UCSD-AML1 (cell line): ENCODE measurements around the gene GPR152.

ENCODE experiments used
- DNase-seq: peaks from one replicate; lab custom pipeline; 2025; ENCODE audit not compliant: unreplicated experiment; lab: John Stamatoyannopoulos, UW

GPR152 gene, protein sequence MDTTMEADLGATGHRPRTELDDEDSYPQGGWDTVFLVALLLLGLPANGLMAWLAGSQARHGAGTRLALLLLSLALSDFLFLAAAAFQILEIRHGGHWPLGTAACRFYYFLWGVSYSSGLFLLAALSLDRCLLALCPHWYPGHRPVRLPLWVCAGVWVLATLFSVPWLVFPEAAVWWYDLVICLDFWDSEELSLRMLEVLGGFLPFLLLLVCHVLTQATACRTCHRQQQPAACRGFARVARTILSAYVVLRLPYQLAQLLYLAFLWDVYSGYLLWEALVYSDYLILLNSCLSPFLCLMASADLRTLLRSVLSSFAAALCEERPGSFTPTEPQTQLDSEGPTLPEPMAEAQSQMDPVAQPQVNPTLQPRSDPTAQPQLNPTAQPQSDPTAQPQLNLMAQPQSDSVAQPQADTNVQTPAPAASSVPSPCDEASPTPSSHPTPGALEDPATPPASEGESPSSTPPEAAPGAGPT

DNA sequence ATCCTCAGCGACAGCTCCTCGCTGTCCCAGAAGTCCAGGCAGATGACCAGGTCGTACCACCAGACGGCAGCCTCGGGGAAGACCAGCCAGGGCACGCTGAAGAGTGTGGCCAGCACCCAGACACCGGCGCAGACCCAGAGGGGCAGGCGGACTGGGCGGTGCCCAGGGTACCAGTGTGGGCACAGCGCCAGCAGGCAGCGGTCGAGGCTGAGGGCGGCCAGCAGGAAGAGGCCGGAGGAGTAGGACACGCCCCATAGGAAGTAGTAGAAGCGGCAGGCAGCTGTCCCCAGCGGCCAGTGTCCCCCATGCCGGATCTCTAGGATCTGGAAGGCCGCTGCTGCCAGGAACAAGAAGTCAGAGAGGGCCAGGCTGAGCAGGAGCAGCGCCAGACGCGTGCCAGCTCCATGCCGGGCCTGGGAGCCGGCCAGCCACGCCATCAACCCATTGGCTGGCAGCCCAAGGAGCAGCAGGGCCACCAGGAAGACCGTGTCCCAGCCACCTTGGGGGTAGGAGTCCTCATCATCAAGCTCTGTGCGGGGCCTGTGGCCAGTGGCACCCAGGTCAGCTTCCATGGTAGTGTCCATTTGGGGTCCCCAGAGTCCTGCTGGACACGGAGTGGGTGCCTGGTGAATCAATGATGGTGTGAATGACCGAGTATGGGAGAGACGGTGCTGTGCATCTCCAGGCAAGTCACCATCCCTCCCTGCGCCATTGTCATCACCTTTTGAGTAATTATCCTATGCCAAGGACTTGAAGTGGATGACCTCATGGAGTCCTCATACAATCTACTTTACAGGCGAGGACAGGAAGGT is at the start of gene GPR152:
Gene GPR152 (minus strand): TSS at position 589 of the 812 bp plus-strand sequence. CDS start 5 bp downstream, at position 584.
- no peak for DNase-seq

DNA sequence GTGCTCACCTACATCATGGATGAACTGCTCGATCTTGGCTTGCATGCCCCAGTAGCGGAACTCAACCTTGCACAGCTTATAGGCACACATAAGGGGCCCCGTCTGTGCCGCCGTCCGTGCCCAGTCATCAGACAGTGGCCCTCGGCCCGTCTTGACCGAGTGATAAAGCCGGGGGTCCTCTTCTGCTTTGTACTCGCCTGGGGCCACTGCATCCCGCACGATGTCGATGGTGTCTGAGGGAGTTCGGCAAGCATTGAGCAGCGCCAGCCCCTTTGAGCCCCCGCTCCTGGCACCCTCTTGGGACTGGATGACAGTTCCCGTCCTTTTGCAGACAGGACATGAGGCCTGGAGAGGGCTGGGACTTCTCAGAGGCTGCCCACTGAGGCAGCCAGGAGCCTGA is 49.3 kb upstream of the GPR152 start:
- DNase-seq: no peak

DNA sequence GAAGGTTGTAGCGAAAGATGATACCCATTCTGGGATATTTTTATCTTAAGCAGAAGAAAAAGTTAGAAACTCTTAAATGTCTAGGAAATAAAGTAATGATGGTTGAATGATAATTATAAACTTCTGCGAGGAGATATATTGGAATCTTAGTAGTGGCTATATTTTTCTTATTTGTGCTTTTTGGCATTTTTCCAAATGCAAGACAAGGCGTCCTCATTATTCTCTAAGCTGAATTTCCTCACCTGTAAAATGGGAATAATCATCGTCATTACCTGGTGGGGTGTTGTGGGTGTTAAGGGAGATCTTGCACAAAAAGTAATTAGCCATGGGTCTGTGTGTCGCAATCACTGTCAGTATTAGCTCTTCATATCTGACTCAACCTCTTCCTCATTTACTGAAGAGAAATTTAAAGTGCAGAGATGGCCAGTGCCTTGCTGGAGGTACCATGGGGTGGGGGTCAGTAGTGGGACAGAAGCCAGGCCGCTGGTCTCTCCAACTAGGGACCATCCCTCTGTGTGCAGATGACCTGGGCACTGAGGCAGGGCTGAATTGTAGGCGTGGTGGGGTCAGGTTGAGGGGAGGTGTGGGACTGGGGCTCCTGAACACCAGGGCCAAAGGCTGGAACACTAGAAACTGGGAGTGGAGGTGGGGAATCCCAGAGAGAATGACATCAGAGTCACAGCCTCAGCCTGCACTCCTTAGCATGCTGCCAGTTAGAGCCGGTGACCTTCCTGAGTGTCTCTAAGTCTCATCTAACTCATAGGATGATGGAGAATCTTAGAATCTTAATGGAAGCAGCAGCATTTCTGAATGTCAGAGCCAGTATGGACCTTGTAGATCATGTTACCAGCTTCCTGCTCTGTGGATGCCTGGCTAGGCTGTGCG is 48.5 kb upstream of the GPR152 start:
- no peak for DNase-seq

DNA sequence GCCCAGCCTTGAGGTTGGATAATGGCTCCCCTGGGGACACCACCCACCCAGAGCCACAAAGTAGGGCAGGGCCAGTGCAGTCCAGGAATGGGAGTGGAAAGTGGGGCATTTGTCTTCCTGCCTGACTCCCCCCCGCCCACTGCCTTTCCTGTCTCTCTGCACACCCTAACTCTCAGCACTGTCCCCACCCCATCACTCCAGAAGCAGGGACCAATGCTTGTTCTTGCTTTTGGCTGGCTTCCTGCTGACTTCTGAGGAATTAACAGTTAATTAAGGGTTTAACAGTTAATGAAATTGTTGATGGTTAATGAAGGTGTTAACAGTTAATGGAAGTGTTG is 47.9 kb upstream of the GPR152 start:
- DNase-seq: no peak

DNA sequence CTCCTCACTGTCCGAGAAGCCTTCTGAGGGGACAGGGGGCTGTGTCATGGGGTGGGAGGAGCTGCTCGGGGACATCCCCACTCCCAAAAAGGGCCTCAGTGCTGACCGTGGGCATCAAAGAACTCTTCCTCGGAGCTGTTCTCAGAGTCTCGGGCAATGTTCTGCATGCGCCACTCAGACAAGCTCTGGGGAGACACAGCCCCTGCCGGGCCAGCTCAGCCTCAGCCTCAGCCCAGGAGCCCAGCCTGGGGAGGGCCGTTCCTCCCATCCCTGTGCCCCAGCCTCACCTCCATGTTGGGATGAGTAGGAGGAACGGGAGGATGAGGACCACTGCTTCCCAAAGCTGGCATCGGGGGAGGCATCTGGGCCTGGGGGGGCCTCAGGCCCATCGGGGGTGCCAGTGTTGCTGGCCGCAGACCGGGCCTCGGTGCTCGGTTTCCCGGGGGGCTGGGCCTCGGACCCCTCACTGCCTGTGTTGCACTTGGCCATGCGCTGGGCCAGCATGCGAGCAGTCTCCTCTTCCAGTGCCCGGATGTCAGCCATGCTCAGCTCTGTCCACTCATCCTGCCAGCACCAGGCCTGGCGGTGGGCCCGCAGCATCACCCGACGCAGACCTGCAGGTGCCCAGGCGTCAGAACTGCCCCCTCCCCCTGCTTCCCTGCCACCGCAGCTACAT is 47.4 kb upstream of the GPR152 start:
- DNase-seq: no peak

DNA sequence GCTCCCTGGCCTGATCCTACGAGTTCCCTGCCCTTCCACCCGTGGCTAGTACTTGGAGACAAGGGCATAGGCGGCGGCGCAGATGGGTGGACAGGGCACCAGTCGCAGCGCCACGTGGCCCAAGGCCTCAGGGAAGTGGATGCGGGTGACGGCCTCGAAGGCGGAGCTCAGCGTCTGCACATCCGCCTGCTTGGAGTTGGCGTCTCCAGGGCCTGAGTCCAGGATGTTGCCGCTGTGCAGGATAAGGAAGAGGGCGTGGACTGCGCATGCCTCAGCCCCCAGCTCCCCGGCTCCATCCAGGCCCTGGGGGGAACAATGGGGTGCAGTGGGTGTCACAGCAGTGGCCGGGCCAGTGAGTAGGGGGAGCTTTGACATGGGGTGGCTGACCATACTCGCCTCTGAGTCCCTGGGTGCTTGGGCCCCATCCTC is 46.0 kb upstream of the GPR152 start:
- no peak for DNase-seq

DNA sequence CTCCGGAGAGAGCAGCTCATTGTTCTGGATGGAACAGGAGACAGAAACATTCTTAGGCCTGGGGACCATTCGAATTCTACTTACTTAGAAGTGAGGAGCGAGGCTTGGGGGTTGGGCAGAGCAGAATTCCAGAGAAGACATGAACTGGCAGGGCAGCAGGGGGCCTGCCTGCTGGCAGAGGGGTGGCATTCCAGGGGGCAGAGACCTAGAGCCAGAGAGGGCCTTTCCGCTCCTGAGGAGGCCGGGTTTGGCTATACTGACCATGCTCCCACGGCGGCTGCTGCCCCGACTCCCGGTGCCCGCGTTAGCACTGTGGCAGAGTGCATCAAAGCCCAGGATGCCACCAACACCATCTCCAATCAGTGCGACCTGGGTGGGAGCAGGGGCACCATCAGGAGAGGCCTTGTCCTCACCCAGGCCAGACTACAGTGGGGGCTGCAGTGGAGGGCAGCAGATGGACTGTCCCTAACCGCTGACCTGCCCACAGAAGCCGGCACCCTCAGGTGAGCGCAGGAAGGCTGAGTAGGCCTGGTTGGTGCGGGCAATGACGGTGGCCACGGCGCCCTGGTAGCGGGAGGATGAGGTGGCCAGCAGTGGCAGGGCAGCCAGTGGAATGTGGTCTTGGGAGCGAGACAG is 45.2 kb upstream of the GPR152 start:
- DNase-seq: no peak

DNA sequence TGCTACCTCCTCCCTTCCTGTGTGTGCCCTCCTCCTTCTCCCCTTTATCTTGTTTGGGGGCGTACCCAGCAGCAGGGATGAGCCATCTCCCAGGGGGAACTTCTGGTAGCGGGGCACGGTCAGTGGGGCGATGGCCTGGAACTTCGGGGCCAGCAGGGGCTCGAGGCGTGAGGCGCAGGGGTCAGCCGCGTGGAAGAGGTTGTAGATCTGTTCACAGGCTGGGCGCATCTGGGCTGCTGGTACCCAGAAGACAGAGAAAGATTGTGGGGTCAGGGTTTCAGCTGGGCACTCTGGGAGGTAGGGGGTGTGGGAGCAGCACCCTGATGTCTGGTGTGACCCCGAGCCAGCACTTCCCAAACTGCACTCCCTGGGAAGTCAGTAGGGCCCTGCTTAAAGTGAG is 43.6 kb upstream of the GPR152 start:
- no peak for DNase-seq

DNA sequence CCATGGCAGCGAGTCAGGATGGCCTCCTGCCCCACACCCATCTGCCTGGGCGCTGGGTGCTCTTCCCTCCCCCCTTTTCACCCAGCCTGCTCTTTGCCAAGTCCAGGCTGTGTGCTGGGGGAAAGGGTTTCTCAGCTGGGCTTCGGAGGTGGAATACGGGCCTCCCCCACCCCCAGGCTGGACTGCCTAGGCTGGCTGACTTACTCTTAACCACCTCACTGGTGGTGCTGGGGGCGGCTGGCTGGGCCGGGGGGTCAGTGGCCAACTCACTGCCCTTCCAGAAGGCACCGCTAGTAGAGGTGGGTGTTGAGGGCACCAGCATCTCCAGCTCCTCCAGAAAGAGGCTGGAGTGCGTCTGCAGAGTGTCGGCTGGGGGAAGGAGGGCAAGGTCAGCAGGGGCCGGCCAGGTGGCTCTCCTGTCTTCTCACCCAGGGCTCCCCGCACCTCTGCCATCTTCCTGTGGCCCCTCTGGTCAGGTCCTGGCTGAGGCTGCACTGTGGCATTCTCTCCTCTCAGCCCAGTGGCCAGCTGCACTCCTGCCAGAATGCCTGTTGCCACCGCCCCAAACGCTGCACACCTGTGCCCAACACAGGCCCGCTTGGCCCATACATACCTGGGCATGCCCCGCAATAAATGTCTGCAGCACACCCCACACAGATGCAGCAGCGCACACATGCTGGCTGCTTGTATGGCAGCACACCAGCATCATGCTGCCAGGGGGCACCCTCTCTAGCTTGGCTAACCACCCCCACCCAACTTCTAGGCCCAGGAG is 42.9 kb upstream of the GPR152 start:
- DNase-seq: no peak

DNA sequence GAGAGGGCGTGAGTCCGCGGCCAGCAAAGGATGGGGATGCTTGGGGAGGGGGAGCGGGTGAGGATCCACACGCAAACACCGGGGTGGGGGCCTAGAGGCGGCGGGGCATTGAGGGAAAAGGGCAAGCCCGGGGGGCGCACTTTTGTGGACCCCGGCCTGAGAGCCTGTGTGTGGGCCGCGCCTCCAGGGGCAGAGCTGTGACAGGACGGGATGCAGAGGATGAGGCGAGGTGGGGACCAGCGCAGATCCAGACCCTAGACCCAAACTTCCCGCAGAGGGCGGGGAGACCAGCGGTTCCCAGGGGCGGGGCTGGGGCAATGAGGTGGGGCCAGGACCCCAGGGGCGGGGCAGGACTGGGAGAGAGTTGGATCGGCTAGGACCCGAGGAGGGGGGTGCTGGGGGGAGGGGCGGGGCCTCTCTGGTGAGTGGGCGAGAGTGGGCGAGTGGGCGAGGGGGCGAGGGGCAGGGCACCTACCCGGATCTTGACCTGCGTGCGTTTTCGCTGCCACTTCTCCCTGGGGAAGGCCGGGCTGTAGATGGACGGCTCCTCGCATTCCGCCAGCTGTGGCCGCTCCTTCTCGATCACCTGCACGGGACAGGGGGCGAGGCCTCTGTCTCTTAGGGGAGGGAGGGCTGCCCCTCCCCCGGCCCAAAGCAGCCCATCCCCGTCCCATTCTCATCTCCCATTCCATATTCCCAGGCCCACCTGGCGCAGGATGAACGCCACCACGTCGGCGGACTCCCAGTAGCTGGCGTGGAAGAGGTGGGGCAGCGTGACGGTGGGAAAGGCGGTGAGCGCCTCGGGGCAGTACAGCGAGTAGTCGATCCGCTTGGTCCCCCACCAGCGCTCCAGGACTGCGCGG is 42.1 kb upstream of the GPR152 start:
- DNase-seq: no peak

DNA sequence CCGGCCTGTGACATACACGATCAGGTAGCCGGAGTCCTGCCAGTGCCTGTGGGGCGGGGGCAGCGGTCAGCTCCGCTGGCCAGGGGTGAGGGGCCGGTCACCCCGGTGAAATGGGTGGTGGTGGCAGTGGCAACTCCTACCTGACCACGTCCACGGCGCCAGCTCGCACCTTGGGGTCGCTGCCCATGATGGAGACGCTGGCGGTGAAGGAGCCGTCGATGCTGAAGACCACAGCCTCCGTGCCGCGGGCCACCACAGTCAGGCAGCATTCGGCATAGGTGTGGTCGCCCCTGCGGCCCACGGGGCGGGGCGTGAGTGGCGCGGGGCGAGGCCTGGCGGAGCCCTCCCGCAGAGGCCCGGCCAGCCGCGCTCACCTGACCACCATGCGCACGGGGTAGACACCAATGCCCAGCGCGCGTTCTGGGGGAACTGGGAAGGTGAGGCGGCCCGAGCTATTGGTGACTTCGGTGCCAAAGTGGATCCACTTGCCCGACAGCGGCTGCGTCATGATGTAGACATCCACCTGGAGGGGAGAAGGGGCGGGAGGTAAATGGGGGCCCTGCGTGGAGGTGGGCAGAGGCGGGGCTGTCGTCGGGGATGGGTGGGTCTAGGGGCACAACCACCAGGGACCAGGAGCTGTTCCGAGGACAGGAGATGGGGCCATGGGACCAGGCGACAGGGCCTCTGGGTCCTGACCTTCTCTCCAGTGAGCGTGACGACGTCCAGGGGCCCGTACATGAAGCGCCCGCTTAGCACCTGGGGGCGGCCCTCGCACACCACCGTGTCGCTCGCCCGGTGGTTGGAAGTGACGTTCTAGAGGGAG is 41.2 kb upstream of the GPR152 start:
- no peak for DNase-seq

DNA sequence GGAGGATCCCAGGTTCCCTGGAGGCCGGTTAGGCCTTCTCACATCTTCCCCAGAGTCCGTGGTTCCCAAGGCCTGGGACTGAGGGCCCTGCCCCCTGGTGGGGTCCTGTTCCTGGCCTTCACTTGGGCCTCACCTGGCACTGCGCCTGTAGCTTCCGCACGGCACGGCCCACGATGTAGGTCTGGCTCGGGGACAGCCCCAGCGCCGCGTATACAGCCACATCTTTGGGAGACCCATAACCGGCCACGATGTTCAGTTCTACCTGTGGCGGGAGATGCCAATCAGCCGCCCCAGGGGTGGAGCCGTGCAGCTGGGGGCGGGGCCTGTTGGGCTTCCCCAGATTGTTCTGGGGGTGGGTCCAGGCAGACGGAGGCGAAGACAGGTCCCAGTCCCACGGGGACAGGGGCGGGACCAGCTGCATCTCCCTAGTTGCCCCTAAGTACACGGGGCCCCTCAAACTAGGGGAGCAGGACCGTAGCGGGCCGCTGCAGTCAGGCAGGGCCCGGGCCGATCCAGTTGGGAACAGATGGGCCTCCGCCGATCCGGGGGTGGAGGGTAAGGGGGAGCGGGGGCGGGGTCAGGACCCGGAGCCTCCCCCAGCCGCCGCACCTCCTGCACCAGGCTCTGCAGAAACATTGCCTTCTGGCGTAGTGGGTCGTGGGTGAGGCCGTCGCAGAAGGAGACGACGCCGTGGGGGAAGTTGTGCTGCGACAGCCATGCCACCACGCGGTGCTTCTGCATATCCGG is 40.4 kb upstream of the GPR152 start:
- no peak for DNase-seq

DNA sequence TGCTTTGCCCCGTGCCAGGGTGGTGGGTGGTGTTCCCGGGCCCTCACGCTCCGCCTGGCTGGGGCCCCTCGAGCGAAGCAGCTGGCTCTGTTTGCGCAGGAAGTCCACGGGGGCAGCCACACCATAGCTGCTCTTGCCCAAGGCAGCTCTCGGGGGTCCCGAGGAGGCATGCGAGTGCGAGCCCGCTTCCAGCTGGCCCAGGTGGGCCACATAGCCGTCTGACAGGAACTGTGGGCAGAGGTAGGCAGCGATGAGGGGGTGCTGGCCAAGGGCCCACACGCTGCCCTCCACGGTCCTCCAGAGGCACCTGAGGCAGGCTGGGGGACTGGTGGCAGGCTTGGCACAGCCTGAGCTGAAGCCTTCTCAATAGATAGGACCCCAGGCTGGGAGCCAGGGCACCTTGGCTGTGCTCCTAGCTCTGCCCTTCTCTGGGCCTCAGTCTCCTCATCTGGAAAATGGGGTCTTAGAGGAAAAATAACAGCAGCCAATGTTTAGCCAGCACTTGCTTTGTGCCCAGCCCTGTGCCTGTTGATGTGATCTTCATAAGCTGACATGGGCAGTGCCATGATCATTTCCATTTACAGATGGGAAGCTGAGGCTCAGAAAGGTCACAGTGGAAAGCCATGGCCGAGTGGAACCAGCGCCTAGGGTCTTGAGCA is 39.7 kb upstream of the GPR152 start:
- no peak for DNase-seq

DNA sequence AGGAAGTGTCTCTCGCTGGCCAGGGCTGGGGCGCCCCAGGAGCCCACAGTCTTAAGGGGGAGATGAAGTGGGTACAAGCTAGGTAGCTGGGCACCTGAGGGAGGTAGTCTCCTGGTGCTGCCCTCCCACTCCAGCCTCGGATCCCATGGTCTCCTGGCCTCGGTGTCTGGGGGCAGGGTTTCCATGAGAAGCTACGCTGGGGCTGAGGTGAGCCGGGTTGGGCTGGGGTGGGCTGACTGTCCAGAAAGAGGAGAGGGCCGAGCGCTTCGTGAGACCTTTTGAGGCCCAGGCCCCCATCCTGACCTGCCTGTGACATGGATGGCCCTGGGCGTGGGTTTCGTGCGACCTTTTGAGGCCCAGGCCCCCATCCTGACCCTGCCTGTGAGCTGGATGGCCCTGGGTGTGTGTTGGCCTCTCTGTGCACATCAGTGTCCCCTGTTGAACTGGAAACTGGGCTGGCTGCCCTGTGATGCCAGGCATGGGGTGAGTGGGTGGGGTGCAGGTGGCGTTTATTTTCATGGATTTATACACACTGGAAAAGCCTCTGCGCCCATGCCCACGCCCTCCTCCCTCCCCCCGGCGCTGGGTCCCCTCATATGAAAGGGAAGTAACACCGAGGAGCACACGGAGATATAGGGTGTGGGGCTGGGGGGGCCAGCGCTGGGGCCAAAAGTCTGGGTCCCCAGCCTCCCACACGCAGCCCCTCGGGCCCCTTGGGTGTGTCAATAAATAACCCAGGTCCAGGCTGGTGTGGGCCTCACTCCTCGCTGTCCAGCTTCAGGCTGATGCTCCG is 38.9 kb upstream of the GPR152 start:
- no peak for DNase-seq

DNA sequence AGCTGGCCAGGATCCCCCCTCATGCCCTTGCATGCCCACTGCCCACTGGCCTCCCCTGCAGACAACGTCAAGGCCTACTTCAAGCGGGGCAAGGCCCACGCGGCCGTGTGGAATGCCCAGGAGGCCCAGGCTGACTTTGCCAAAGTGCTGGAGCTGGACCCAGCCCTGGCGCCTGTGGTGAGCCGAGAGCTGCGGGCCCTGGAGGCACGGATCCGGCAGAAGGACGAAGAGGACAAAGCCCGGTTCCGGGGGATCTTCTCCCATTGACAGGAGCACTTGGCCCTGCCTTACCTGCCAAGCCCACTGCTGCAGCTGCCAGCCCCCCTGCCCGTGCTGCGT is 38.2 kb upstream of the GPR152 start:
- DNase-seq: no peak
